ENCODE results near the gene ADISSP. TPM values are rescaled to one million over a fixed set of nuclear protein-coding genes. Genes with fewer than 3 reads are reported as not detected.

The ADISSP gene
- total RNA-seq, 1 donor: 26.8 TPM

DNA sequence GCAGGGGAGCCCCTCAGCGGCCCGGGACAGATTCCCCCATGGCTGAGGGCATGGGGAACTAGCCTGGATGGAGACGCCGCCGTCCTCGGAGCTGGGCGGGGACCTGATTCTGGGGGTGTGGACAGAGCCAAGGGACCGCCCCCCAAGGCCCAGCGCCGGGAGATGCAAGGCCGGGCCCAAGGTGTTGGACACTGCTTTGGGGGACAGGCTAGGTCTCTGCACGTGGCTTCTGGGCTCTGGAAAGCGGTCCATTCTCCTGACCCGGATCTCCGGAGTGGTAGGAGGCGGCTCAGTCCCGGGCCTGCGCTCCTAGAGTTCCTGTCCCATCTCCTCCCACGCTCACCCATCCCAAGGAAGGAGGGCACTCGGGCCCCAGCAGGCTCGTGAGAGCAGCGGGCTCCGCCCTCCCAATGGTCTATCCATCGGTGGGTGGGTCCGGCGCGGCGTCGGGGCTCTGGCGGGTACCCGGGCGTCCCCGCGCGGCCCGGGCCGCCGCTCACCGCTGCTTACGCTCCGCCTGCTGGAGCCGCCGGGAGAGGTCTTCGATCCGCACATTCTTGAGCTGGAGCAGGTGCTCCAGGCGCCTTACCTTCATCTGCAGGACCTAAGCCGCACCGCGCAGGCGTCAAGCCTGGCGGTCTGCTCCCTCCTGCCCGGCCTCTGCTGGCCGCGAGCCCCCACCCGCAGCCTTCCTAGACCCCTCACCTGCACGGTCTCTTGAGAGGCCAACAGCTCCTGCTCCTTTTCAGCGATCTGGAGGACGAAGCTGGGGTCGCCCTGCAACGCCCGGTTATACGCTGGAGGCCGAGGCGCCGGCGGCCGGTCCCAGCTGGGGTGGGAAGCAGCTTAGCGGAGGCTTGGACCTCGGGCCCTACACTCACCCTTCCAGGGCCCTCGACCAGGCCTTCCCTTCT is 10.4 kb upstream of the ADISSP start:
- DNase-seq (ENCODE audit: low read depth): no peak
- TF ChIP-seq, protein P1, sequence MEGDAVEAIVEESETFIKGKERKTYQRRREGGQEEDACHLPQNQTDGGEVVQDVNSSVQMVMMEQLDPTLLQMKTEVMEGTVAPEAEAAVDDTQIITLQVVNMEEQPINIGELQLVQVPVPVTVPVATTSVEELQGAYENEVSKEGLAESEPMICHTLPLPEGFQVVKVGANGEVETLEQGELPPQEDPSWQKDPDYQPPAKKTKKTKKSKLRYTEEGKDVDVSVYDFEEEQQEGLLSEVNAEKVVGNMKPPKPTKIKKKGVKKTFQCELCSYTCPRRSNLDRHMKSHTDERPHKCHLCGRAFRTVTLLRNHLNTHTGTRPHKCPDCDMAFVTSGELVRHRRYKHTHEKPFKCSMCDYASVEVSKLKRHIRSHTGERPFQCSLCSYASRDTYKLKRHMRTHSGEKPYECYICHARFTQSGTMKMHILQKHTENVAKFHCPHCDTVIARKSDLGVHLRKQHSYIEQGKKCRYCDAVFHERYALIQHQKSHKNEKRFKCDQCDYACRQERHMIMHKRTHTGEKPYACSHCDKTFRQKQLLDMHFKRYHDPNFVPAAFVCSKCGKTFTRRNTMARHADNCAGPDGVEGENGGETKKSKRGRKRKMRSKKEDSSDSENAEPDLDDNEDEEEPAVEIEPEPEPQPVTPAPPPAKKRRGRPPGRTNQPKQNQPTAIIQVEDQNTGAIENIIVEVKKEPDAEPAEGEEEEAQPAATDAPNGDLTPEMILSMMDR (IDR thresholded peaks at IDR 0.05; ENCODE audit: insufficient read depth, low read depth, low read length): no peak
- peak overlapping the region; percentile 61 for H3K4me3 ChIP-seq (ENCODE audit: low read depth, low read length)

DNA sequence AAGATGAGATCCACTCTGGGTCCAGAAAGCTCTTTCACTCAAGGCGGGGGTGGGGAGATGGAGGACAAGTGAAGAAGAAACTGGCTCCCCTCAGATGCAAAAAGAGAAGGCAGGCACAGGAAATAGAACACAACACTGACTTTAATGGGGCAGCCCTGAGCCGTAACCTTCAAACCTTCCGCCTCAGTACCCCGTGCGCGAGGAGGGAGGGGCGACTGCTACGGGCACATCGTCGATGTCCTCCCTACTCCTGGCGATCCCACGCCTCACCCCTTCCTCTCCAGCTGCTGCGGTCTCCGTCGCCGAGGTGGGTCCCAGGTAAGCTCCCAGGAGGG is 9.8 kb upstream of the ADISSP start:
- DNase-seq (ENCODE audit: low read depth): no peak
- TF ChIP-seq, protein P1 (IDR thresholded peaks at IDR 0.05; ENCODE audit: insufficient read depth, low read depth, low read length): no peak
- peak overlapping the region; percentile 61 for H3K4me3 ChIP-seq (ENCODE audit: low read depth, low read length)

DNA sequence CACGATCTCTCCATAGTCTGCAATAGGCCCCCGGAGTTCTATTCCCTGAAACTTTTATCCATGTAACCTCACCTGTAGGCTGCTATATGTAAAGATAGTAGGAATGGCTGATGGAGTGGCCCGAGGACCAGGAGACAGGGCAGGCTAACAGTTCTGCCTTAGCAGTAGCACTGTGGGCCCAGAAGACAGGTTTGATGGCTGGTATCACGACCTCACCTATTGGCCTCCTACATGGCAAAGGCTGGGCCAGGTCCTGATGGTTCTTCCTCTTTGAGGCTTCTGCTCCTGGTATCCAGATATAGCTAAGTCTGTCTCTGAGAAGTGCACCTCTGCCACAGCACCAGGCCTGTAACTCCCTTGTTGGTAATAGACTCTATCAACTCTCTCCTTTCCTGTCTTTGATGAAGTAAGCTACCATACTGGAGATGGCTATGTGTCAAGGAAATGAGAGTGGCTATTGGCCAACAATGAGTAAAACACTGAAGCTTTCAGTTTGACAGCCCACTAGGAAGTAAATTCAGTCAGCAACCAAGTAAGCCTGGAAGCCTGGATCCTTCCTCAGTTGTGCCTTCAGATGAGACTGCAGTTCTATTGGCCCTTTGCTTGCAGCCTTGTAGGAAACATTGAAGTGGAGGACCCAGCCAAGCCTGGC is 8.0 kb upstream of the ADISSP start:
- DNase-seq (ENCODE audit: low read depth): no peak
- TF ChIP-seq, protein P1 (IDR thresholded peaks at IDR 0.05; ENCODE audit: insufficient read depth, low read depth, low read length): no peak
- no peak overlapping the region for H3K4me3 ChIP-seq (ENCODE audit: low read depth, low read length)

DNA sequence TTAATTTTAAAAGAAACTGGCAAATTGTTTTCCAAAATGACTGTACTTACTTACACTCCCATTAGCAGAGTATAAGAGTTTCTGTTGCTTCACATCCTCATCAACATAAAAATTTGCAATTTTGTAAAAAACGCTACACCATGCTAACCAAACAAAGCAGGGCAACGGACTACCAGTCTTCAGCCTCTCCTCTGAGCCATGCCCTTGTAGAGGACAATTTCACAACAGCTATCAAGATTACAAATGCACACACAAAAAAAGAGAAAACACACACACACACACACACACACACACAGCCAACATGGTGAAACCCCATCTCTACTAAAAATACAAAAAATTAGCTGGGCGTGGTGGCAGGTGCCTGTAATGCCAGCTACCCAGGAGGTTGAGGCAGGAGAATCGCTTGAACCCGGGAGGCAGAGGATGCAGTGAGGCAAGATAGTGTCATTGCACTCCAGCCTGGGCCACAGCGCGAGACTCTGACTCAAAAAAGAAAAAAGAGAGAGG is 4.1 kb upstream of the ADISSP start:
- TF ChIP-seq, protein P1 (IDR thresholded peaks at IDR 0.05; ENCODE audit: insufficient read depth, low read depth, low read length): no peak
- no peak overlapping the region for H3K4me3 ChIP-seq (ENCODE audit: low read depth, low read length)
- no peak for DNase-seq (ENCODE audit: low read depth)

DNA sequence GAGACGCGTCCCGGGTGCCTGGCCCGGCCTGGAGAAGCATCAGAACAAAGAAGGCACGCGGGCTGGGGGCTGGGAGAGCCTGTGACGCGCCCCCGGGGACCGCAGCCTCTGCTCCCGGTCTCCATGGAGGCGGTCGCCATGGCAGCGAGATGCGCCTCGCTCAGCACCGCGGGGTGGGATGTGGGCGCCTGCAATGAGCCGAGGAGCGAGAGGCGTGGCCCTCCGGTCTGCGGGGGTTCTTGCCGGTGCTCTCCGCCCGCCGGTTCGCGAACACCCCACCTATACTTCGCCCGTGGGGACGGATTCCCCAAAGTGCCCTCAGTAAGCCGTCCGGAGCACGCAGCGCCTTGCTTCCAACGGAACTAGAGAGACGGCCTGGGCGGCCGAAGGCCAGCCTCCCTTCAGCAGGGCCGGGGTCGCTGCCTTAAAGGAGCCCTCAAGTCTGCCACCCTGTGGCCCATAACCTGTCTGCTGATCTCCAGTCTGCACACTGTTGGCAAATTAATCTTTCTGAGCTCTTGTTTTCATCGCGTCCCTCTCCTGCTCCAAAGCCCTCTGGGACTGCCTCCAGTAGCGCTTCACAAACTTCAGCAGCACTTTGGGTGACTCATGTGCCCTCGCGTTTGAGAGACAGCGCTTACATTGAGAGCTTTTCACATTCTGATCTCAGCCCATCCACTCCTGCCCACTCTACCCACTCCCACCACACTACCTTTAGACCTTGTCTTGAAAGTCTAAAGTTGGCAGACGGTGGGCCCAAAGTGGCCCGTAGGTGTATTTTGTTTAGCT is 983 bp upstream of the ADISSP start:
- peak; percentile 71 for DNase-seq (ENCODE audit: low read depth)
- TF ChIP-seq, protein P1 (IDR thresholded peaks at IDR 0.05; ENCODE audit: insufficient read depth, low read depth, low read length): peak; percentile 45
- peak overlapping the region; percentile 85 for H3K4me3 ChIP-seq (ENCODE audit: low read depth, low read length)

DNA sequence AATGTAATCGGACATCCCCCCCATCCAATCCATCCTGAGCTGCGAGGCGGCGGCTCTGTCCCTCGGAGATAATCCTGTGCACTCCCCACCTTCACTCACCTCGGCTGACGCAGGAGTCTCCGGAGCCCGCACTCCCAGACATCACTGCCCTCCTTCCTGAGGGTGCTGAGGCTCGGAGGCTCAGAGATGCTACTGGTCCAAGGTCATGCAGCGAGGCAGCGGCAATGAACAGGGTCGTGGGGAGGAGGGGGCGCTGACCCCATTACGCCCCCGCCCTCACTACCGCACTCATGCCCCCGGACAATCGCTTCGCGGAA is 485 bp downstream of the ADISSP start:
- TF ChIP-seq, protein P1 (IDR thresholded peaks at IDR 0.05; ENCODE audit: insufficient read depth, low read depth, low read length): no peak
- DNase-seq (ENCODE audit: low read depth): no peak

More for the DNA sequence above, 485 bp downstream of the ADISSP start:
- H3K4me3 ChIP-seq (ENCODE audit: low read depth, low read length): peak overlapping the region; percentile 73
